Measurements from ENCODE around the gene ACBD7. TPM values are rescaled to one million over a fixed set of nuclear protein-coding genes. Genes with fewer than 3 reads are reported as not detected.

The ACBD7 gene
- total and polyA plus RNA-seq, 2 donors (not counting 1 experiment from before 2014, with no cell fraction given): 0.09 to 0.54 TPM

DNA sequence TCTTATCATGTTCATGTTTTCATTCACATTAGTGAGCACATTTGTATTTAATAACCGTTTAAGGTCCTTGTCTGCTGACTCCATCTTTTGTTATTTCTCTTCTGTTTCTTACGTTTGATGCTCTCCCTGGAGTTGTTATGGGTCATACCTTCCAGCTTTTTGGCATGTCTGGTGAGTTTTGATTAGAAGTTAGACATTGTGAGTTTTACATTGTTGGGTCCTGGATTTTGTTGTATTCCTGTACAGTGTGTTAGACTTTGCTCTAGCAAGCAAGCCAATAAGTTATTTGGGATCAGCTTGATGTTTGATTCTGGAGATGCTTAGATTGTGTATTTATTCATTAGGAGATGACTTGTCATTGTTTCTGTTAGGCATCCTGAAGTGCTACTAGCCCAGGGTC lies 27.9 kb downstream of the ACBD7 start:
- POLR2A ChIA-PET: no interaction called here
- H3K4me3 Mint-ChIP-seq: no peak overlapping the region
- no peak overlapping the region for H2AFZ ChIP-seq (ENCODE audit: insufficient read depth, low read depth, low read length, poor library complexity, severe bottlenecking)

DNA sequence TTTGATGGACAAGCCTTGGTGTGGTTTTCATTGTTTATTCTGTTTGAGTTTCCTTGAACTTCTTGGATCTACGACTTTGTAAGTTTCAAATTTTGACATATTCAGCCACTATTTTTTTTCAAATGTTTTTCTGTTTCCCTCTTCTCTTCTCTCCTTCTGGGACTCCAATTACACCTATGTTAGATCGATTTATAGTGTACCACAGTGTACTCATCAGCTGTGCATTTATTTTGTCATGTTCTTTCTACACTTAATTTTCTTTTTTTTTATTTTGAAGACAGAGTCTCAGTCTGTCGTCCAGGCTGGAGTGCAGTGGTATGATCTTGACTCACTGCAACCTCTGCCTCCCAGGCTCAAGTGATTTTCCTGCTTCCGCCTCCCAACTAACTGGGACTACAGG lies 28.7 kb downstream of the ACBD7 start:
- H3K4me3 Mint-ChIP-seq: no peak overlapping the region
- TF ChIP-seq EZH2 (IDR thresholded peaks at IDR 0.05; ENCODE audit: borderline replicate concordance, insufficient read depth, low read depth, low read length, poor library complexity, severe bottlenecking): no peak
- TF ChIP-seq, protein P1, sequence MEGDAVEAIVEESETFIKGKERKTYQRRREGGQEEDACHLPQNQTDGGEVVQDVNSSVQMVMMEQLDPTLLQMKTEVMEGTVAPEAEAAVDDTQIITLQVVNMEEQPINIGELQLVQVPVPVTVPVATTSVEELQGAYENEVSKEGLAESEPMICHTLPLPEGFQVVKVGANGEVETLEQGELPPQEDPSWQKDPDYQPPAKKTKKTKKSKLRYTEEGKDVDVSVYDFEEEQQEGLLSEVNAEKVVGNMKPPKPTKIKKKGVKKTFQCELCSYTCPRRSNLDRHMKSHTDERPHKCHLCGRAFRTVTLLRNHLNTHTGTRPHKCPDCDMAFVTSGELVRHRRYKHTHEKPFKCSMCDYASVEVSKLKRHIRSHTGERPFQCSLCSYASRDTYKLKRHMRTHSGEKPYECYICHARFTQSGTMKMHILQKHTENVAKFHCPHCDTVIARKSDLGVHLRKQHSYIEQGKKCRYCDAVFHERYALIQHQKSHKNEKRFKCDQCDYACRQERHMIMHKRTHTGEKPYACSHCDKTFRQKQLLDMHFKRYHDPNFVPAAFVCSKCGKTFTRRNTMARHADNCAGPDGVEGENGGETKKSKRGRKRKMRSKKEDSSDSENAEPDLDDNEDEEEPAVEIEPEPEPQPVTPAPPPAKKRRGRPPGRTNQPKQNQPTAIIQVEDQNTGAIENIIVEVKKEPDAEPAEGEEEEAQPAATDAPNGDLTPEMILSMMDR (IDR thresholded peaks at IDR 0.05): no peak
- ATAC-seq (ENCODE audit: low read depth) (no peak), DNase-seq (no peak)
- intact Hi-C loops (cut with micrococcal nuclease): no loop called here
- H3K79me2 ChIP-seq (ENCODE audit: control insufficient read depth, insufficient read depth, low read length): no peaks in the 10 kb centered on the region
- ChIA-PET CTCF (no interaction called here), POLR2A (no interaction called here)
- no CpG with 5 or more reads among the region's 4 CpGs for WGBS (ENCODE audit: insufficient coverage)
- no peak overlapping the region for H3K9ac ChIP-seq (ENCODE audit: low read length)
- no peak overlapping the region for H3K27ac ChIP-seq (ENCODE audit: low read length in 2 of 2)
- no peak overlapping the region for H3K4me3 ChIP-seq (ENCODE audit: control extremely low read depth in 1 of 5, extremely low read depth in 1 of 5, insufficient read depth in 1 of 5, low read depth in 2 of 5, low read length in 4 of 5)
- H3K4me1 Mint-ChIP-seq: no peaks in the 10 kb centered on the region
- peaks cover 0 to 7% (median 5%) of the 10 kb centered on the region in 3 donors for H3K9me3 ChIP-seq (ENCODE audit: control extremely low read depth in 1 of 3, control insufficient read depth in 2 of 3, insufficient read depth in 1 of 3, low read length in 2 of 3)
- H4K20me1 ChIP-seq (ENCODE audit: control insufficient read depth, insufficient read depth, low read length, poor library complexity, severe bottlenecking): no peaks in the 10 kb centered on the region
- peaks cover 0 to 10% (median 2%) of the 10 kb centered on the region in 4 experiments for H3K27me3 ChIP-seq (replicated peaks in 1 of 4; ENCODE audit: control extremely low read depth in 1 of 4, control insufficient read depth in 3 of 4, insufficient read depth in 4 of 4, low read length in 3 of 4)
- peaks cover 10% of the 10 kb centered on the region for H3K9me3 Mint-ChIP-seq (ENCODE audit: insufficient read depth)
- no peak overlapping the region for H3K4me2 ChIP-seq (replicated peaks; ENCODE audit: low read depth, low read length, poor library complexity, severe bottlenecking)
- H3K4me1 ChIP-seq (ENCODE audit: control insufficient read depth in 2 of 2, insufficient read depth in 2 of 2, low read length in 2 of 2): no peaks in the 10 kb centered on the region
- H2AFZ ChIP-seq (ENCODE audit: insufficient read depth, low read depth, low read length, poor library complexity, severe bottlenecking): no peak overlapping the region
- peaks cover 39% of the 10 kb centered on the region for H3K27me3 Mint-ChIP-seq
- H3K36me3 ChIP-seq (replicated peaks in 1 of 2; ENCODE audit: control extremely low read depth in 1 of 2, control insufficient read depth in 1 of 2, extremely low read depth in 1 of 2, insufficient read depth in 2 of 2, low read length in 1 of 2): no peaks in the 10 kb centered on the region
- H3K27ac Mint-ChIP-seq: no peak overlapping the region

More for the DNA sequence above, 27.9 kb downstream of the ACBD7 start:
- ATAC-seq (ENCODE audit: low read depth) (no peak), DNase-seq (no peak)
- Histone ChIP-seq H3K79me2 (ENCODE audit: control insufficient read depth, insufficient read depth, low read length) (no peaks in the 10 kb centered on the region), H3K27me3 (replicated peaks in 1 of 4; ENCODE audit: control extremely low read depth in 1 of 4, control insufficient read depth in 3 of 4, insufficient read depth in 4 of 4, low read length in 3 of 4) (peaks cover 0 to 12% (median 4%) of the 10 kb centered on the region in 4 experiments), H3K4me1 (ENCODE audit: control insufficient read depth in 2 of 2, insufficient read depth in 2 of 2, low read length in 2 of 2) (no peaks in the 10 kb centered on the region), H4K20me1 (ENCODE audit: control insufficient read depth, insufficient read depth, low read length, poor library complexity, severe bottlenecking) (no peaks in the 10 kb centered on the region), H3K36me3 (replicated peaks in 1 of 2; ENCODE audit: control extremely low read depth in 1 of 2, control insufficient read depth in 1 of 2, extremely low read depth in 1 of 2, insufficient read depth in 2 of 2, low read length in 1 of 2) (no peaks in the 10 kb centered on the region), H3K9me3 (ENCODE audit: control extremely low read depth in 1 of 3, control insufficient read depth in 2 of 3, insufficient read depth in 1 of 3, low read length in 2 of 3) (peaks cover 0 to 13% (median 5%) of the 10 kb centered on the region in 3 donors), H3K27ac (ENCODE audit: low read length in 2 of 2) (no peak overlapping the region), H3K9ac (ENCODE audit: low read length) (no peak overlapping the region), H3K4me2 (replicated peaks; ENCODE audit: low read depth, low read length, poor library complexity, severe bottlenecking) (no peak overlapping the region), H3K4me3 (ENCODE audit: control extremely low read depth in 1 of 5, extremely low read depth in 1 of 5, insufficient read depth in 1 of 5, low read depth in 2 of 5, low read length in 4 of 5) (no peak overlapping the region)
- TF ChIP-seq, protein P1 (IDR thresholded peaks at IDR 0.05): no peak
- TF ChIP-seq EZH2 (IDR thresholded peaks at IDR 0.05; ENCODE audit: borderline replicate concordance, insufficient read depth, low read depth, low read length, poor library complexity, severe bottlenecking): no peak
- Mint-ChIP-seq H3K27ac (no peak overlapping the region), H3K4me1 (no peaks in the 10 kb centered on the region), H3K27me3 (peaks cover 45% of the 10 kb centered on the region), H3K9me3 (ENCODE audit: insufficient read depth) (peaks cover 10% of the 10 kb centered on the region)
- intact Hi-C loops (cut with micrococcal nuclease): no loop called here
- WGBS (ENCODE audit: insufficient coverage): 100% methylated on average over 1 of the region's 2 CpGs
- CTCF ChIA-PET: no interaction called here
